Neural cell (in vitro differentiated cells): ENCODE measurements around the gene FECH. TPM values are rescaled to one million over a fixed set of nuclear protein-coding genes. Genes with fewer than 3 reads are reported as not detected.

ENCODE experiments used
- H2AFZ ChIP-seq: fragments of 200-600, 300-800 bp; sonication (generic), shearing (Covaris generic); 2 replicates; pipeline ENCODE4 v1.6.0; 2014; ENCODE audit warnings: low read depth, mild to moderate bottlenecking, antibody characterized with exemption, low read length, moderate library complexity
- H3F3A ChIP-seq: fragments of 200-600 bp; shearing (Covaris generic); 2 replicates; pipeline ENCODE4 v1.6.1; 2016; ENCODE audit warnings: mild to moderate bottlenecking, moderate library complexity, mixed read lengths, antibody characterized with exemption, low read length; ENCODE audit not compliant: insufficient read depth, poor library complexity, severe bottlenecking
- H3K27ac ChIP-seq: fragments of 200-600, 300-800 bp; sonication (generic), shearing (Covaris generic); 2 replicates; pipeline ENCODE4 v1.5.1; 2014; ENCODE audit warnings: mild to moderate bottlenecking, low read length, moderate library complexity
- H3K27me3 ChIP-seq: fragments of 300-800, 200-600 bp; sonication (generic), shearing (Covaris generic); 2 replicates; pipeline ENCODE4 v1.6.0; 2014; ENCODE audit warnings: mild to moderate bottlenecking, low read depth, low read length, moderate library complexity; ENCODE audit not compliant: insufficient read depth
- H3K36me3 ChIP-seq: fragments of 300-800, 200-600 bp; sonication (generic), shearing (Covaris generic); 2 replicates; pipeline ENCODE4 v1.5.1; 2014; ENCODE audit warnings: mild to moderate bottlenecking, antibody characterized with exemption, low read length, moderate library complexity; ENCODE audit not compliant: insufficient read depth
- H3K4me2 ChIP-seq: fragments of 300-800, 200-600 bp; sonication (generic), shearing (Covaris generic); 2 replicates; pipeline ENCODE4 v1.6.0; 2014; ENCODE audit warnings: mild to moderate bottlenecking, low read length
- H3K4me3 ChIP-seq: fragments of 300-800, 200-600 bp; sonication (generic), shearing (Covaris generic); 2 replicates; pipeline ENCODE4 v1.5.1; 2014; ENCODE audit warnings: mild to moderate bottlenecking, low read length, moderate library complexity
- H3K79me2 ChIP-seq: fragments of 200-600 bp; shearing (Covaris generic); replicated peaks from 2 replicates; pipeline ENCODE4 v1.6.0; 2014; ENCODE audit warnings: mild to moderate bottlenecking, low read length, moderate library complexity; ENCODE audit not compliant: insufficient read depth
- H3K9ac ChIP-seq: fragments of 300-800, 200-600 bp; sonication (generic), shearing (Covaris generic); 2 replicates; pipeline ENCODE4 v1.6.1; 2016; ENCODE audit warnings: mild to moderate bottlenecking, low read length, mixed read lengths
- H3K9me2 ChIP-seq: fragments of 200-600 bp; shearing (Covaris generic); 2 replicates; pipeline ENCODE4 v1.6.1; 2016; ENCODE audit warnings: mild to moderate bottlenecking, low read length, mixed read lengths; ENCODE audit not compliant: insufficient read depth
- H3K9me3 ChIP-seq: fragments of 200-600, 300-800 bp; sonication (generic), shearing (Covaris generic); 2 replicates; pipeline ENCODE4 v1.6.1; 2016; ENCODE audit warnings: mild to moderate bottlenecking, mixed run types, low read length, moderate library complexity, mixed read lengths
- H4K20me1 ChIP-seq: fragments of 200-600 bp; shearing (Covaris generic); 2 replicates; pipeline ENCODE4 v1.6.1; 2016; ENCODE audit warnings: mild to moderate bottlenecking, mixed run types; ENCODE audit not compliant: insufficient read depth
- CTCF ChIP-seq: fragments of 450-650 bp; IDR thresholded peaks from 2 replicates; pipeline ENCODE4 v1.5.1; 2014; ENCODE audit warnings: antibody characterized with exemption, mild to moderate bottlenecking, moderate library complexity; ENCODE audit not compliant: poor library complexity, severe bottlenecking
- EP300 ChIP-seq: fragments of 450-650 bp; conservative IDR thresholded peaks from 2 replicates; pipeline ENCODE4 v1.6.1; 2014; ENCODE audit warnings: antibody characterized with exemption, mild to moderate bottlenecking, moderate library complexity; ENCODE audit not compliant: poor library complexity, severe bottlenecking
- EZH2 ChIP-seq: fragments of 200-600, 300-800 bp; shearing (Covaris generic), sonication (generic); IDR thresholded peaks from 2 replicates; pipeline ENCODE4 v1.6.1; 2014; ENCODE audit warnings: antibody characterized with exemption, low read length, borderline replicate concordance, mild to moderate bottlenecking; ENCODE audit not compliant: insufficient read depth, poor library complexity, severe bottlenecking
- MXI1 ChIP-seq: fragments of 450-650 bp; conservative IDR thresholded peaks from 2 replicates; pipeline ENCODE4 v1.6.1; 2014; ENCODE audit warnings: antibody characterized with exemption, mild to moderate bottlenecking; ENCODE audit not compliant: poor library complexity, severe bottlenecking
- POLR2AphosphoS5 ChIP-seq: IDR thresholded peaks from 2 replicates; pipeline ENCODE4 v1.6.1; 2012
- RAD21 ChIP-seq: fragments of 450-650 bp; conservative IDR thresholded peaks from 2 replicates; pipeline ENCODE4 v1.6.1; 2014; ENCODE audit warnings: antibody characterized with exemption, mild to moderate bottlenecking, moderate library complexity
- REST ChIP-seq: IDR thresholded peaks from 2 replicates; pipeline ENCODE4 v1.6.1; 2012; ENCODE audit warnings: borderline replicate concordance
- SMC3 ChIP-seq: fragments of 450-650 bp; conservative IDR thresholded peaks from 2 replicates; pipeline ENCODE4 v1.6.1; 2014; ENCODE audit warnings: antibody characterized with exemption, mild to moderate bottlenecking, moderate library complexity; ENCODE audit not compliant: poor library complexity
- TAF1 ChIP-seq: IDR thresholded peaks from 2 replicates; pipeline ENCODE4 v1.6.1; 2012; ENCODE audit warnings: low read depth
- polyA plus RNA-seq: library from polyadenylated mRNA; depleted of rRNA; stranded (reverse); fragments of >200 nt; gene quantifications from 2 replicates; pipeline ENCODE4 v1.2.3, GENCODE V29; 2014

FECH gene
- polyA plus RNA-seq, 1 donor from 2014 or later, result 17.1 TPM

DNA sequence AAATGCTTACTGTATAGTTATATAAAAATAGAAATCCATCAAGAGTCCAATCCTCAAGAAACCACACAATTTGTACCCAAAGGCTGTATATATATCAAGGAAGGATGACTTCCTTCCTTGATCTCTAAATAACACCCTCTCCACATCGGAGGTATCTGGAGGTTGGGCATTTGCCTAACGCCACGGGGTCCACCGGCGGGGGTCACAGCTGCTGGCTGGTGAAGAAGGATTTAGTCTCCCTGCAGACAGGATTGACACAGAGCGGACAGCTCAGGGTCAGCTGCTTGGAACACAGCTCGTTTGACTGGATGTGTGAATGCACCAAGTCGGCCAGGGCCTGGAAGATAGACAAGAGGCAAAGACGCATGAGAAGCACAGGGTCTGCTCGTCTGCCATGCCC is 36.0 kb downstream of the FECH start:
- H2AFZ ChIP-seq, result no peak overlapping the region
- no peak overlapping the region for H3K4me2 ChIP-seq
- TF ChIP-seq TAF1, result no peak
- TF ChIP-seq EZH2, result no peak
- TF ChIP-seq CTCF, result no peak
- TF ChIP-seq REST, result no peak
- TF ChIP-seq SMC3, result no peak
- no peak for TF ChIP-seq RAD21
- no peak for TF ChIP-seq MXI1
- no peak for TF ChIP-seq EP300
- no peak for TF ChIP-seq POLR2AphosphoS5
- no peaks in the 10 kb centered on the region for H3K79me2 ChIP-seq
- H3K9me2 ChIP-seq, result no peaks in the 10 kb centered on the region
- no peaks in the 10 kb centered on the region for H3K36me3 ChIP-seq
- H3F3A ChIP-seq, result no peaks in the 10 kb centered on the region
- H3K4me3 ChIP-seq, result no peak overlapping the region
- no peaks in the 10 kb centered on the region for H3K27me3 ChIP-seq
- no peaks in the 10 kb centered on the region for H3K9me3 ChIP-seq
- no peaks in the 10 kb centered on the region for H4K20me1 ChIP-seq
- H3K27ac ChIP-seq, result no peak overlapping the region
- H3K9ac ChIP-seq, result no peak overlapping the region

- H3K9me2 ChIP-seq, result no peaks in the 10 kb centered on the region
- H3K27me3 ChIP-seq, result no peaks in the 10 kb centered on the region
- no peak overlapping the region for H3K4me3 ChIP-seq
- TF ChIP-seq POLR2AphosphoS5 (no peak), REST (no peak), EZH2 (no peak), EP300 (no peak), RAD21 (no peak), SMC3 (no peak), CTCF (no peak), MXI1 (no peak), TAF1 (no peak)
- no peaks in the 10 kb centered on the region for H3K79me2 ChIP-seq
- H3K9ac ChIP-seq, result no peak overlapping the region
- H3K4me2 ChIP-seq, result no peak overlapping the region
- no peaks in the 10 kb centered on the region for H3K9me3 ChIP-seq
- H4K20me1 ChIP-seq, result no peaks in the 10 kb centered on the region
- H3F3A ChIP-seq, result no peaks in the 10 kb centered on the region
- H2AFZ ChIP-seq, result no peak overlapping the region
- H3K27ac ChIP-seq, result no peak overlapping the region
- H3K36me3 ChIP-seq, result no peaks in the 10 kb centered on the region
These were observed 39.2 kb downstream of the FECH start for GRCh38 chr18:57547260-57547659.
